Astrocyte of the spinal cord (primary cell): ENCODE results near the gene RBM14.

Experiments used
- DNase-seq: peaks from one replicate; pipeline ENCODE4 v3.0.0; 2011; ENCODE audit warnings: low read depth, low spot score
- H3K4me3 ChIP-seq: 2 replicates; pipeline ENCODE4 v1.5.1; 2011; ENCODE audit warnings: low read depth, mild to moderate bottlenecking, low read length, moderate library complexity
- CTCF ChIP-seq: IDR thresholded peaks from 2 replicates; pipeline ENCODE4 v1.5.1; 2012; ENCODE audit warnings: low read depth, mild to moderate bottlenecking, low read length, inconsistent platforms
- in situ Hi-C: cut with HindIII; loops from 2 replicates; pipeline ENCODE4 v1.10.0; 2017; ENCODE audit warnings: low sequenced_read_pairs

The RBM14 gene

GRCh38 chr11:66641834-66642233, 25.4 kb downstream of the RBM14 start:
- no peak for DNase-seq
- H3K4me3 ChIP-seq, result peak overlapping the region; percentile 87
- TF ChIP-seq CTCF, result no peak
- in situ Hi-C loops, result no loop called here

GRCh38 chr11:66643745-66644437, 27.5 kb downstream of the RBM14 start:
- H3K4me3 ChIP-seq, result no peak overlapping the region
- in situ Hi-C loops, result no loop called here
- no peak for DNase-seq
- TF ChIP-seq CTCF, result no peak

GRCh38 chr11:66646828-66647227, 30.4 kb downstream of the RBM14 start:
- in situ Hi-C loops, result no loop called here
- H3K4me3 ChIP-seq, result no peak overlapping the region
- TF ChIP-seq CTCF, result no peak
- no peak for DNase-seq

GRCh38 chr11:66649903-66650302, 33.5 kb downstream of the RBM14 start:
- in situ Hi-C loops, result no loop called here
- no peak for DNase-seq
- H3K4me3 ChIP-seq, result no peak overlapping the region
- TF ChIP-seq CTCF, result no peak

- peak; percentile 27 for DNase-seq
- in situ Hi-C loops, result no loop called here
- no peak overlapping the region for H3K4me3 ChIP-seq
- no peak for TF ChIP-seq CTCF
Measured at GRCh38 chr11:66651016-66651415, 34.6 kb downstream of the RBM14 start.

GRCh38 chr11:66652651-66653050, 36.2 kb downstream of the RBM14 start:
- TF ChIP-seq CTCF, result no peak
- in situ Hi-C loops, result no loop called here
- H3K4me3 ChIP-seq, result no peak overlapping the region
- no peak for DNase-seq

- in situ Hi-C loops, result no loop called here
- DNase-seq, result no peak
- TF ChIP-seq CTCF, result no peak
- no peak overlapping the region for H3K4me3 ChIP-seq
Measured at GRCh38 chr11:66653123-66653522, 36.7 kb downstream of the RBM14 start.
